ENCODE results near the gene UNC13B. TPM values are rescaled to one million over a fixed set of nuclear protein-coding genes. Genes with fewer than 3 reads are reported as not detected.

Gene UNC13B
- total and polyA plus RNA-seq, 2 donors (not counting 1 experiment from before 2014, with no cell fraction given): 0.19 to 0.25 TPM

- H3K27me3 Mint-ChIP-seq: peaks cover 32% of the 10 kb centered on the region
- DNase-seq: no peak
Observed at GRCh38 chr9:35269919-35270318, 108.1 kb downstream of the UNC13B start.

DNA sequence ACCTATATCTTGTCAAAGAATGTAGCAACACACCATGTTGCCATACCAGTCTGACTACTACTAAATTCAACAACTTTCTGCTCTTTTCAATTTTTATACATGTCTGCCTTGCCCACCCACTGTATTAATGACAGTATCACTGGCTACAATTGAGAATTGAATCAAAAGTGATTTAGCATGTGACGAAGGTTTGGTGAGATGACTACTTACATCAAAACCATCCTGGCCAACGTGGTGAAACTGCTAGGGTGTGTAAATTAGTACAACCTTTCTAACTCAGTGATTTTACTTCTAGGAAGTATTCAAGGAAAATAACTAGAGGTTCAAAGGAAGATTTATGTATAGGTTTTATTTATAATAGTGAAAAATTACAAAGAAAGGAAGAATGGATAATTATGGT, 109.8 kb downstream of the UNC13B start:
- no CpG with 5 or more reads among the region's 2 CpGs for WGBS (ENCODE audit: insufficient coverage)
- intact Hi-C loops (cut with micrococcal nuclease): no loop called here

More at GRCh38 chr9:35269919-35270318, 108.1 kb downstream of the UNC13B start:
- Histone ChIP-seq H3K9ac (ENCODE audit: low read length) (no peak overlapping the region), H3K4me3 (ENCODE audit: control extremely low read depth in 1 of 5, extremely low read depth in 1 of 5, insufficient read depth in 1 of 5, low read depth in 2 of 5, low read length in 4 of 5) (no peak overlapping the region), H3K79me2 (ENCODE audit: control insufficient read depth, insufficient read depth, low read length) (no peaks in the 10 kb centered on the region), H3K9me3 (ENCODE audit: control extremely low read depth in 1 of 3, control insufficient read depth in 2 of 3, insufficient read depth in 1 of 3, low read length in 2 of 3) (no peaks in the 10 kb centered on the region), H3K27ac (ENCODE audit: low read length in 2 of 2) (no peak overlapping the region), H3K27me3 (replicated peaks in 1 of 4; ENCODE audit: control extremely low read depth in 1 of 4, control insufficient read depth in 3 of 4, insufficient read depth in 4 of 4, low read length in 3 of 4) (peaks cover 0 to 3% (median 0%) of the 10 kb centered on the region in 4 experiments), H4K20me1 (ENCODE audit: control insufficient read depth, insufficient read depth, low read length, poor library complexity, severe bottlenecking) (no peaks in the 10 kb centered on the region), H3K4me2 (replicated peaks; ENCODE audit: low read depth, low read length, poor library complexity, severe bottlenecking) (no peak overlapping the region), H2AFZ (ENCODE audit: insufficient read depth, low read depth, low read length, poor library complexity, severe bottlenecking) (no peak overlapping the region), H3K36me3 (replicated peaks in 1 of 2; ENCODE audit: control extremely low read depth in 1 of 2, control insufficient read depth in 1 of 2, extremely low read depth in 1 of 2, insufficient read depth in 2 of 2, low read length in 1 of 2) (no peaks in the 10 kb centered on the region), H3K4me1 (ENCODE audit: control insufficient read depth in 2 of 2, insufficient read depth in 2 of 2, low read length in 2 of 2) (no peaks in the 10 kb centered on the region)
- POLR2A ChIA-PET: no interaction called here
- intact Hi-C loops (cut with micrococcal nuclease): no loop called here
- H3K4me1 Mint-ChIP-seq: no peaks in the 10 kb centered on the region
- no peak for TF ChIP-seq CTCF (IDR thresholded peaks at IDR 0.05)
- TF ChIP-seq EZH2 (IDR thresholded peaks at IDR 0.05; ENCODE audit: borderline replicate concordance, insufficient read depth, low read depth, low read length, poor library complexity, severe bottlenecking): no peak
- WGBS (ENCODE audit: insufficient coverage): no CpG with 5 or more reads among the region's 1 CpG
- no peak overlapping the region for H3K4me3 Mint-ChIP-seq
- CTCF ChIA-PET: no interaction called here
- no peak overlapping the region for H3K27ac Mint-ChIP-seq
- no peaks in the 10 kb centered on the region for H3K9me3 Mint-ChIP-seq (ENCODE audit: insufficient read depth)
- ATAC-seq (ENCODE audit: low read depth): no peak

More for the DNA sequence above, 109.8 kb downstream of the UNC13B start:
- H3K27me3 Mint-ChIP-seq: peaks cover 35% of the 10 kb centered on the region
- H4K20me1 ChIP-seq (ENCODE audit: control insufficient read depth, insufficient read depth, low read length, poor library complexity, severe bottlenecking): no peaks in the 10 kb centered on the region
- CTCF ChIA-PET: interaction anchor here (1.2 kb wide), 1 partner anchor 13 kb away, joined by 4 read pairs; no protein-coding TSS in a partner anchor
- POLR2A ChIA-PET: no interaction called here
- peaks cover 0 to 3% (median 0%) of the 10 kb centered on the region in 4 experiments for H3K27me3 ChIP-seq (replicated peaks in 1 of 4; ENCODE audit: control extremely low read depth in 1 of 4, control insufficient read depth in 3 of 4, insufficient read depth in 4 of 4, low read length in 3 of 4)
- no peak overlapping the region for H3K4me3 ChIP-seq (ENCODE audit: control extremely low read depth in 1 of 5, extremely low read depth in 1 of 5, insufficient read depth in 1 of 5, low read depth in 2 of 5, low read length in 4 of 5)
- ATAC-seq (ENCODE audit: low read depth): no peak
- no peak for TF ChIP-seq CTCF (IDR thresholded peaks at IDR 0.05)
- no peak for TF ChIP-seq EZH2 (IDR thresholded peaks at IDR 0.05; ENCODE audit: borderline replicate concordance, insufficient read depth, low read depth, low read length, poor library complexity, severe bottlenecking)
- H3K27ac Mint-ChIP-seq: no peak overlapping the region
- H3K79me2 ChIP-seq (ENCODE audit: control insufficient read depth, insufficient read depth, low read length): no peaks in the 10 kb centered on the region
- no peak overlapping the region for H3K9ac ChIP-seq (ENCODE audit: low read length)
- peaks cover 0 to 3% of the 10 kb centered on the region in 2 donors for H3K4me1 ChIP-seq (ENCODE audit: control insufficient read depth in 2 of 2, insufficient read depth in 2 of 2, low read length in 2 of 2)
- H3K4me1 Mint-ChIP-seq: peaks cover 4% of the 10 kb centered on the region
- H3K9me3 ChIP-seq (ENCODE audit: control extremely low read depth in 1 of 3, control insufficient read depth in 2 of 3, insufficient read depth in 1 of 3, low read length in 2 of 3): no peaks in the 10 kb centered on the region
- H3K4me3 Mint-ChIP-seq: no peak overlapping the region
- DNase-seq: no peak
- H2AFZ ChIP-seq (ENCODE audit: insufficient read depth, low read depth, low read length, poor library complexity, severe bottlenecking): no peak overlapping the region
- H3K36me3 ChIP-seq (replicated peaks in 1 of 2; ENCODE audit: control extremely low read depth in 1 of 2, control insufficient read depth in 1 of 2, extremely low read depth in 1 of 2, insufficient read depth in 2 of 2, low read length in 1 of 2): no peaks in the 10 kb centered on the region
- H3K27ac ChIP-seq (ENCODE audit: low read length in 2 of 2): no peak overlapping the region
- H3K9me3 Mint-ChIP-seq (ENCODE audit: insufficient read depth): no peaks in the 10 kb centered on the region
- H3K4me2 ChIP-seq (replicated peaks; ENCODE audit: low read depth, low read length, poor library complexity, severe bottlenecking): no peak overlapping the region

Measured in B cell (primary cell).